OCI-LY7 (cell line): ENCODE results near the gene ITGA3.

Experiments used
- CTCF ChIP-seq: fragments of 200-600 bp; sonication (generic); conservative IDR thresholded peaks from 2 replicates; pipeline ENCODE4 v1.5.1; 2014; ENCODE audit warnings: mild to moderate bottlenecking, antibody characterized with exemption, low read length, moderate library complexity, mixed read lengths
- EZH2phosphoT487 ChIP-seq: fragments of 200-600 bp; sonication (generic); IDR thresholded peaks from 2 replicates; pipeline ENCODE4 v1.6.1; 2018; ENCODE audit warnings: low read depth, borderline replicate concordance, mild to moderate bottlenecking, mixed run types, antibody characterized with exemption, low read length, moderate library complexity, mixed read lengths

GRCh38 chr17:50027881-50028735 lies 27.8 kb upstream of the ITGA3 start:
- no peak for TF ChIP-seq CTCF
- no peak for TF ChIP-seq EZH2phosphoT487
